H1 (cell line): Measurements from ENCODE around the gene SOWAHD.

Source experiments
- ATF2 ChIP-seq: IDR thresholded peaks from 2 replicates; pipeline ENCODE4 v1.6.1; 2012; ENCODE audit warnings: low read length, inconsistent platforms
- CBX5 ChIP-seq: fragments of 300-800, 300-1000 bp; sonication (generic); IDR thresholded peaks from 2 replicates; pipeline ENCODE4 v1.7.1; 2016; ENCODE audit warnings: antibody characterized with exemption, low read length, low read depth
- FOSL1 ChIP-seq: IDR thresholded peaks from 2 replicates; pipeline ENCODE4 v1.6.1; 2011; ENCODE audit warnings: mild to moderate bottlenecking, low read depth, low read length, moderate library complexity; ENCODE audit not compliant: insufficient read depth
- GTF2F1 ChIP-seq: IDR thresholded peaks from 2 replicates; pipeline ENCODE4 v1.6.1; 2012; ENCODE audit warnings: low read depth, low read length, improper control_type of control experiment, borderline replicate concordance
- KDM1A ChIP-seq: fragments of 200-600, 300-600 bp; sonication (generic); IDR thresholded peaks from 2 replicates; pipeline ENCODE4 v1.7.1; 2016; ENCODE audit warnings: mild to moderate bottlenecking, low read length, borderline replicate concordance
- POLR2A ChIP-seq, 2 experiments: IDR thresholded peaks; 1 replicate in 1 of 2; 2 replicates in 1 of 2; pipeline ENCODE4 v1.6.1; 2011; ENCODE audit warnings: low read depth in 2 of 2, low read length in 2 of 2, mild to moderate bottlenecking in 2 of 2; ENCODE audit errors: control extremely low read depth in 1 of 2
- POLR2AphosphoS5 ChIP-seq: IDR thresholded peaks from 2 replicates; pipeline ENCODE4 v1.6.1; 2011; ENCODE audit warnings: low read depth, low read length
- RNF2 ChIP-seq: fragments of 200-900, 300-1000 bp; sonication (generic); IDR thresholded peaks from 2 replicates; pipeline ENCODE4 v1.7.1; 2016; ENCODE audit warnings: borderline replicate concordance, low read depth, mild to moderate bottlenecking, antibody characterized with exemption, low read length; ENCODE audit not compliant: poor library complexity, severe bottlenecking; ENCODE audit errors: missing control alignments
- SIX5 ChIP-seq: IDR thresholded peaks from 2 replicates; pipeline ENCODE4 v1.6.1; 2011; ENCODE audit warnings: mild to moderate bottlenecking, low read depth, low read length
- TAF1 ChIP-seq: IDR thresholded peaks from 2 replicates; pipeline ENCODE4 v1.6.1; 2011; ENCODE audit warnings: mild to moderate bottlenecking, low read depth, low read length
- TBP ChIP-seq: IDR thresholded peaks from 2 replicates; pipeline ENCODE4 v1.6.1; 2011; ENCODE audit warnings: low read depth, low read length, improper control_type of control experiment
- ZNF274 ChIP-seq: IDR thresholded peaks from 2 replicates; pipeline ENCODE4 v1.7.0; 2012; ENCODE audit warnings: low read length, borderline replicate concordance; ENCODE audit errors: extremely low read depth
- TF ChIP-seq, protein P1 (sequence below), 3 experiments: IDR thresholded peaks; 1 replicate in 2 of 3; 2 replicates in 1 of 3; pipeline versions ENCODE4 v1.5.1 to v1.6.1; 2011; ENCODE audit warnings: low read length in 3 of 3, mild to moderate bottlenecking in 3 of 3, inconsistent platforms in 2 of 3, low read depth in 1 of 3, moderate library complexity in 1 of 3; ENCODE audit not compliant: insufficient read depth in 1 of 3; ENCODE audit errors: control extremely low read depth in 1 of 3

DNA sequence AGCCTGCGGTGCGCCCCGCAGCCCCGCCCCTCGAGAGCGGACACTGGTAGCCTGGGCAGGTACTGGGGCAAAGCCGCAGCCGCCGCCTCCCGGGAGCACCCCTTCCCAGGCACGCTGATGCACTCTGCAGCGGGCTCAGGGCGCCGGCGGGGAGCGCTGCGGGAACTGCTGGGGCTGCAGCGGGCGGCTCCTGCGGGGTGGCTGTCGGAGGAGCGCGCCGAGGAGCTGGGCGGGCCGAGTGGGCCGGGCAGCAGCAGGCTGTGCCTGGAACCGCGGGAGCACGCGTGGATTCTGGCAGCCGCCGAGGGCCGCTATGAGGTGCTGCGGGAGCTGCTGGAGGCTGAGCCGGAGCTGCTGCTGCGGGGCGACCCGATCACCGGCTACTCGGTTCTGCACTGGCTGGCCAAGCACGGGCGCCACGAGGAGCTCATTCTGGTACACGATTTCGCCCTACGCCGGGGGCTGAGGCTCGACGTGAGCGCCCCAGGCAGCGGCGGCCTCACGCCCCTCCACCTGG is 401 bp downstream of the SOWAHD start:
- TF ChIP-seq, protein P1, sequence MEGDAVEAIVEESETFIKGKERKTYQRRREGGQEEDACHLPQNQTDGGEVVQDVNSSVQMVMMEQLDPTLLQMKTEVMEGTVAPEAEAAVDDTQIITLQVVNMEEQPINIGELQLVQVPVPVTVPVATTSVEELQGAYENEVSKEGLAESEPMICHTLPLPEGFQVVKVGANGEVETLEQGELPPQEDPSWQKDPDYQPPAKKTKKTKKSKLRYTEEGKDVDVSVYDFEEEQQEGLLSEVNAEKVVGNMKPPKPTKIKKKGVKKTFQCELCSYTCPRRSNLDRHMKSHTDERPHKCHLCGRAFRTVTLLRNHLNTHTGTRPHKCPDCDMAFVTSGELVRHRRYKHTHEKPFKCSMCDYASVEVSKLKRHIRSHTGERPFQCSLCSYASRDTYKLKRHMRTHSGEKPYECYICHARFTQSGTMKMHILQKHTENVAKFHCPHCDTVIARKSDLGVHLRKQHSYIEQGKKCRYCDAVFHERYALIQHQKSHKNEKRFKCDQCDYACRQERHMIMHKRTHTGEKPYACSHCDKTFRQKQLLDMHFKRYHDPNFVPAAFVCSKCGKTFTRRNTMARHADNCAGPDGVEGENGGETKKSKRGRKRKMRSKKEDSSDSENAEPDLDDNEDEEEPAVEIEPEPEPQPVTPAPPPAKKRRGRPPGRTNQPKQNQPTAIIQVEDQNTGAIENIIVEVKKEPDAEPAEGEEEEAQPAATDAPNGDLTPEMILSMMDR (IDR thresholded peaks at IDR 0.05; ENCODE audit: control extremely low read depth in 1 of 3, insufficient read depth in 1 of 3, low read depth in 1 of 3, low read length in 3 of 3) = no peak
- TF ChIP-seq POLR2A (IDR thresholded peaks at IDR 0.05; ENCODE audit: control extremely low read depth in 1 of 2, low read depth in 2 of 2, low read length in 2 of 2) = no peak
- no peak for TF ChIP-seq ZNF274
- no peak for TF ChIP-seq POLR2AphosphoS5
- TF ChIP-seq KDM1A = no peak
- no peak for TF ChIP-seq RNF2
- TF ChIP-seq GTF2F1 = no peak
- TF ChIP-seq SIX5 = no peak
- TF ChIP-seq FOSL1 = no peak
- no peak for TF ChIP-seq ATF2
- no peak for TF ChIP-seq TAF1
- no peak for TF ChIP-seq CBX5
- TF ChIP-seq TBP = no peak
